Right lobe of liver (tissue), 4 donors: ENCODE data around the gene SLCO4A1.

Experiments
- CTCF ChIP-seq, 4 donors: fragments of 200-600 bp in 3 of 4; fragments of 450-650 bp in 1 of 4; IDR thresholded peaks; one replicate each; pipeline versions ENCODE4 v1.5.1 to v1.8.0; 2016 to 2022; ENCODE audit warnings: antibody characterized with exemption in 4 of 4, mild to moderate bottlenecking in 2 of 4
- POLR2A ChIP-seq: fragments of 450-650 bp; IDR thresholded peaks from one replicate; pipeline ENCODE4 v1.6.1; 2017; ENCODE audit warnings: antibody characterized with exemption, mild to moderate bottlenecking
- donor health status: DM: no; HTN: no; CAD: no.
- donor health status: DM: no; HTN: no; CAD: no.
- donor health status: DM: no; HTN: yes; CAD: no.

DNA sequence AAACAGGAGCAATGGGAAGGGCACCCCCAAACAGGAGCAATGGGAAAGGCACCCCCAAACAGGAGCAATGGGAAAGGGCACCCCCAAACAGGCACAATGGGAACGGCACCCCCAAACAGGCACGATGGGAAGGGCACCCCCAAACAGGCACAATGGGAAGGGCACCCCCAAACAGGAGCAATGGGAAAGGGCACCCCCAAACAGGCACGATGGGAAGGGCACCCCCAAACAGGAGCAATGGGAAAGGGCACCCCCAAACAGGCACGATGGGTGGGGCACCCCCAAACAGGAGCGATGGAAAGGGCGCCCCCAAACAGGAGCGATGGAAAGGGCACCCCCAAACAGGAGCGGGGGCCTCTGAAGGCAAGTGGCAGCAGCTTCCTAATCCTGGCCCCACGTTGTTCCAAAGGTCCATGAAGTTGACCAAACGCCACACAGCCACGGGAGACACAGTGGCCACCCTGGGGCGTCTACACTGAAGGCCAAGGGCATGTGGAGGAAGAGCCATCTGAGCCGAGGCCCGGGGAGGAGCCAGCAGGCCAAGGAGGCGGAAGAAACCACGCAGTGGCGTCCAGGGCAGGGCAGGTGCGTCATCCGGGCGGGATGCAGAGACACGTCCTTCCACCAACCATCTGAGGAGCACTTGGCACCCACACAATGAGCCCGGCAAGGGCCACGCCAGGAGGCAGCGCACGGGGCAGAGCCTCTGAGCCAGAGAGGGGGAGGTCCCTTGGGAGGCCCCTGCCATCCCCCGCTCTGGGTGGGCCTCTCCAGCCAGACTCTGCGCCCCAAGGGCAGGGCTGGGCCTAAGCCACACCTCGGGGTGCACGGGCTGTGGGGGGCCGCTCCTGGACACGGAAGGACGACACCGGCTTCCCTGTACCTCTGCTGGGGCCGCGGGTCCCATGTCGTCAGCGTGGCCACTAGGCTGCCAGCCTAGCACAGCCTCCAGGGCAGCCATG, 44.8 kb downstream of the SLCO4A1 start:
- TF ChIP-seq POLR2A, result no peak
- no peak for TF ChIP-seq CTCF (IDR thresholded peaks at IDR 0.05)
